GM12874 (cell line): ENCODE measurements around the gene RPRM.

Experiments
- CTCF ChIP-seq: IDR thresholded peaks from 2 replicates; pipeline ENCODE4 v1.5.1; 2011; ENCODE audit warnings: low read depth, mild to moderate bottlenecking, control low read depth, low read length, moderate library complexity; ENCODE audit not compliant: insufficient read depth

The RPRM gene

DNA sequence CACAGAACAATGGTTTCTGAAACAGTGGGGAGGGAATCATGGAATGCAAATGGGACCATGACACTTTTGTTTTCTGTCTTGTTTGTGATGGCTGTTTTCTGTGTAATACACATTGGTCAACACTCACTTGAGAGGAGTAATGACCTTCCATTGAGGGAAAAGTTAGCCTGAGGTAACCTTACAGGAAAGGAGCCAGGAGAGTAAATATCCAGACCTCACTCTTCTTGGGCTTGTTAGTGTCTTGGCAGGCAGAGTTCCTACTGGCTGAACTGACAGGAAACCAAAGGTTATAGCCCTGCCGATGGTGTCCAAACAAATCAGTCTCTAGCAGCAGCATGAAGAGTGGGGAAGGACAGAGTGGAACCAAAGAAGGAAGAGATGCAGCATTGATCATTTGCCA is 17.2 kb upstream of the RPRM start:
- no peak for TF ChIP-seq CTCF

DNA sequence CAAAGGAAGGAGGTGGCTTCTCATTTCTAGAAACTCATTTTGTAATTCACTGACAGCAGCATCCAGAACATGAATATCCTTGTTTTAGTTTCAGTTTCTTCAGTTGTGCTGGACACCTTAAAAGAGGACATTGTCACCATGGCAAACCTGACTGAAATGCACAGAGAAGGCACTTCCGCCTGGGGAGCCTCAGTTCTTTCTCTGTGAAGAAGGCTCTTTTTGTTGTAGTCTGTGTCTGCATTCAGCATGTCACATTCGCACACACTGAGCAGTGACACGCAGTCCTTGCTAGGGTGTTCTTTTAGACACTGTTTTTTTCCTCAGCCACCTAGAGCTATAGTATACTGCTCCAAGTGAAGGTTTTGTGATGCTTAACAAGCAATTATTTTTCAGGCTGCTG is 9.5 kb upstream of the RPRM start:
- TF ChIP-seq CTCF = no peak

- TF ChIP-seq CTCF = no peak
Observed at GRCh38 chr2:153487448-153487847, 8.9 kb upstream of the RPRM start.

DNA sequence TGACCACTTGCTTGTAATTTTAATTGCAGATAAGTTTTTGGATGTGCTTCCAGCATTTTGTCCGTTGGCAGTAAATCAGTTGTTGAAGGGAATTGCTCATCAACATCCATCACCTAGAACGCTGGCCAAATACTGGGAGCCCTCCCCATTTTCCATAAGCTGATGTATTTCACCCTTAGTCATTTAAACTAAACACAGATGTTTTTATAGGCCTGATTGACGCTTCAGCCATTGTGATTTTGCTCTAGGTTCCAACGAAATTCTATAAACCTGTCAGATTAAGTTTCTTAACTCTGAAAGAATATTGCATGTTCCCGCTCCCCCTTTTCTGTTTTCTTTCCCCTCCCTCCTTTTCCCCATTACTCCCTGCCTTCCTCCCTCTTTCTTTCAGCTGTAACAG is 1.0 kb upstream of the RPRM start:
- no peak for TF ChIP-seq CTCF

DNA sequence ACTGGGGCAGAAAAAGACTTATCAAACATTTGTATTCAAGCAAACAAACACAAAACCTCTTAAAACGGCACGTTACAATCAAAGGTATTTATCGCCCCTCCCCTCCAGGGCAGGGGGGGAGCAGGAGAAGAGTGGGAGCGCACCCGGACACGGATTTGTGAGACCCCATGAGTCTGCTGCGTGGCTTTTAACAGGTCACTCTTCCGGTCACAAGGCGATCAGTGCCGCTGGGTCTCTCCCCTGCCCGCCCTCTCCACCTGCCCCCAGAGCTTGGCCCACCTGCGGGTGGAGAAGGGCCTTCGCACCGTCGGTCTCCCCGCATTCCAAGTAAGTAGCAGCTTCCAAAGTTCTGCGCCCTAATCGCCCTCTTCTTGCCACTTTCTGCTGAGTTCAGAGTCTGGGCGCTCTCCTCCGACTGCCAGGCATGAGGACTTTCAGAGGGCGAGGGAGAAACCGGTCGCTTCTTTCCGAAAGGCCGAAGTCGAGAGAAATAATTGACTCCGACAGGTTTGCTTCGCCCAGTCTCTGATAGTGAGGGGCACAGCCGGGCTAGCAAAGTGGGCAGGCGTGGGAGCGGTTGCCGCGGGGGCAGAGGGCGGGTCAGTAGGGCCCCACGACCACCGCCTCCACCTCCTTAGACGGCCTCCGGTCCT is 800 bp downstream of the RPRM start:
- no peak for TF ChIP-seq CTCF

DNA sequence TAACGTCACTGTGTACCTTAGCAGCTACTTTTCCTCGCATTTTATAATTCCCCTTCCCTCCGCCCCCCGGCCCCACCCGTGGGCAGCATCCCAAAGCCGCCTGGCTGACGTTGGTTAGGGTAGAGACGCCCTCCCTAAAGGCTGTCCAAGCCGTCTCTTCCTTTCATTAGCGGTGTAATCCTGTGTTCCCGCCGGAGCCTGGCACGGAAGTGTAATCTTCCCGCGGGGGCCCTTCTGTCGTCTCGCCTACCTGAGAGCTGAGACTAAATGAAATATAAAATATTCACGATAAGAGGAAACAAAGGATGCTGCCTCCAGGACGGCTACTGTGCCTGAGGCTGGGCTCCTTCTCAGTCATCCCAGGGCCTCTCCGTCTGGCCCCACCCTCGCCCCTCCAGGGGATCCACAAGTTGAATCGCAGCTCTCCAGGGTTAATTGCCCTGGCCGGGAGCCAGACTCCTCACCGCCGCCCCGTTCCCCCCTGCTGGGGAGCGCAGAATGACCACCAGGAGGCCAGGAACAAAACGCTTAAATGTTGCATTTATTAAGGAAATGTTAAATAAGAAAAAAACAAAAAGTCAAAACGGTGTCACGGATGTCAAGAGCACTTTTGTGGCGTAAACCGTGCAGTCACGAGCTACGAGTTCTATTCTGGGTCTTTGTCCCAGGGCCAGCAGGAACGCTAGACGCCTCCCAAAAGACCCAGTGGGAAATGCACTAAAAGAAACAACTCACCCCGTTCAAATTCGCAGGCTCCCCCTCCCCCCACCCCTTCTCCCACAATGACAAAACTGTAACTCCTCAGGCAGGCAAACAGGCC is 1.5 kb downstream of the RPRM start:
- TF ChIP-seq CTCF = no peak

DNA sequence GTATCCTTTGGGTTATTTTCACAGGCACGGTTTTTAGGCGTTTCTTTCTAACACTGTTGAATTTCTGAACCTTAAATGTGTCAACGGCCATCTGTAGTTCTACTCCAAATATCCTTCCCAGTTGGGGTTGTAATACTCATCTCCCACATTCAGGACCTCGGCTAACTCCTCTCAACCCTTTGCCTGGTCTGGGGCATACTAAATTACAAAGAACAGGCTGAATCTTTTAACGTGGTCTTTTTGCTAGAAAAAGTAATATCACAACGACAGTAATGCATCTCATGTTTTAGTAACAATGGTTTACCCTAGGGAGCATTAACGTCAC is 2.1 kb downstream of the RPRM start:
- no peak for TF ChIP-seq CTCF
